Skin of body (tissue), 3 donors: Measurements from ENCODE around the gene ARL17B. TPM values are rescaled to one million over a fixed set of nuclear protein-coding genes. Genes with fewer than 3 reads are reported as not detected.
"Not testable (repeated sequence)": the region's sequence is repeated elsewhere in the genome, so short reads cannot be mapped to it uniquely, and the experiment has no call there.

ENCODE experiments used
- DNase-seq: peaks from one replicate; lab custom pipeline; 2025; lab: John Stamatoyannopoulos, UW
- small RNA-seq: library from RNA; depleted of rRNA; stranded (forward); fragments of <200 nt; gene quantifications from one replicate; pipeline ENCODE3, GENCODE V24; 2014; ENCODE audit warnings: low replicate concordance
- total RNA-seq: library from RNA; depleted of rRNA; stranded (reverse); fragments of >200 nt; gene quantifications from one replicate; pipeline ENCODE4 v1.2.3, GENCODE V29; 2014

Gene ARL17B
- total RNA-seq, 1 donor from 2014 or later = 15.2 TPM

- not testable (repeated sequence) for DNase-seq
Observed at GRCh38 chr17:46252804-46253203, 108.8 kb downstream of the ARL17B start.

GRCh38 chr17:46249153-46249552 lies 112.4 kb downstream of the ARL17B start:
- not testable (repeated sequence) for DNase-seq

- DNase-seq = not testable (repeated sequence)
Observed at GRCh38 chr17:46244949-46245768, 116.4 kb downstream of the ARL17B start.

GRCh38 chr17:46244339-46244913 lies 117.1 kb downstream of the ARL17B start:
- not testable (repeated sequence) for DNase-seq

DNA sequence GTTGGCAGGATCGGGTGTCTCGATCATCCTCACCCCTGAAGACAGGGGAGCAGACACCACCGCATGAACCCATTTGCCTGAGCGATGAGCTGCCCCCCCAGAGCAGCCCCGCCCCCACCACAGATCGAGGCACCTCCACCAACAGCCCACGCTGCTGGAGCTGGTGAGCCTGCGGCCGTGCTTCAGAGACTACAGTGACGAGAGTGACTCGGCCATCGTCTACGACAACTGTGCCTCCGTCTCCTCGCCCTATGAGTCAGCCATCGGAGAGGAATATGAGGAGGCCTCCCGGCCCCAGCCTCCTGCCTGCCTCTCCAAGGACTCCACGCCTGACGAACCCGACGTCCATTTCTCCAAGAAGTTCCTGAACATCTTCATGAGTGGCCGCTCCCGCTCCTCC lies 117.6 kb downstream of the ARL17B start:
- not testable (repeated sequence) for DNase-seq

DNA sequence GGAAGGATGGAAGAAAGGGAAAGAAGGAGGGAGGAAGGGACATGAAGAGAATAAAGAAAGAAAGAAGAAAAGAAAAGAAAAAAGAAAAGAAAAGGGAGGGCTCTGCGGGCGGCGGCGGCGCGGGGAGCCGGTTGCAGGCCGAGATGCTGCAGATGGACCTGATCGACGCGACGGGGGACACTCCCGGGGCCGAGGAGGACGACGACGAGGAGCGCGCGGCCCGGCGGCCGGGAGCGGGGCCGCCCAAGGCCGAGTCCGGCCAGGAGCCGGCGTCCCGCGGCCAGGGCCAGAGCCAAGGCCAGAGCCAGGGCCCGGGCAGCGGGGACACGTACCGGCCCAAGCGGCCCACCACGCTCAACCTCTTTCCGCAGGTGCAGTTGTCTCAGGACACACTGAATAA lies 118.1 kb downstream of the ARL17B start:
- DNase-seq = not testable (repeated sequence)

GRCh38 chr17:46231359-46231758 lies 130.2 kb downstream of the ARL17B start:
- DNase-seq = not testable (repeated sequence)

GRCh38 chr17:46225274-46225794 lies 136.2 kb downstream of the ARL17B start:
- DNase-seq = peak; percentile 32

DNA sequence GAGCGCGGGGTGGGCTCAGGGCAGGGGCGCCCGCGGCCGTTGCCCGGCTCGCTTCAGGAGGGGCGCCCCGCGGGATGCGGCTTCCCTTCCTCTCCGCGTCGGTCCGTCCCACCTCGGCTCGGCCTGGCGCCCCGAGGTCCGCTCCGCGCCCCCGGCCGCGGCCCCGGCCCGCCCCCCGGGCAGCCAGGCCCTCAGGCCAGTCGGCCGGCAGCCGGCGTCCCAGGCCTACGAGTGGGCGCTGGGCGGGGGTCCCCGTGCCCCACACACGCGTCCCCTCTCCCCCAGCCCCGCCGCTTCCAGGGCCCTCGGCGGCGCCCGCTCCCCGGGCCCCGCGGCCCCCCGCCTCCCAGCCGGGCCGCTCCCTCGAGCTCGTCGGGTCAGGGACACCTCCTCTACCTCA lies 136.7 kb downstream of the ARL17B start:
- not testable (repeated sequence) for DNase-seq

Small RNA genes within 50 kb of the gene (small RNA-seq; reads per million reads assigned to genes)
- gene RN7SL656P = not detected

Other genes with a start within 250 kb of the ARL17B start
- gene KANSL1, start 168.3 kb downstream of the ARL17B start, total RNA-seq = 112 TPM
- 2.5 TPM for gene LRRC37A, start 66.6 kb downstream of the ARL17B start, total RNA-seq
- 6.6 TPM for gene LRRC37A2, start 150.7 kb upstream of the ARL17B start, total RNA-seq
- 7.9 TPM for gene ARL17A, start 217.9 kb upstream of the ARL17B start, total RNA-seq
- 26.4 TPM for gene NSF, start 228.9 kb upstream of the ARL17B start, total RNA-seq